ENCODE results near the gene PCCA.

GRCh38 chr13:100399455-100399854 is 310.6 kb downstream of the PCCA start:
- TF ChIP-seq CTCF (IDR thresholded peaks at IDR 0.05) (no peak), POLR2A (IDR thresholded peaks at IDR 0.05) (no peak)

Data from Peyer's patch (tissue), 4 donors.